Uterus (tissue), 4 donors: ENCODE results near the gene UCK2. TPM values are rescaled to one million over a fixed set of nuclear protein-coding genes. Genes with fewer than 3 reads are reported as not detected.

Experiments
- DNase-seq, 2 donors: peaks; one replicate each; pipeline ENCODE4 v3.0.0-alpha.2; 2019 to 2020
- H3K27ac ChIP-seq, 2 donors: fragments of 200-600 bp; sonication (generic); 1 replicate in 1 of 2; 2 replicates in 1 of 2; pipeline ENCODE4 v1.5.1; 2016 to 2018
- H3K27me3 ChIP-seq, 2 donors: fragments of 200-600 bp; sonication (generic); one replicate each; pipeline ENCODE4 v1.5.1; 2018 to 2019; ENCODE audit warnings: control low read depth in 1 of 2
- H3K36me3 ChIP-seq, 2 donors: fragments of 200-600 bp; sonication (generic); one replicate each; pipeline ENCODE4 v1.5.1; 2019; ENCODE audit warnings: control low read depth in 1 of 2
- H3K4me1 ChIP-seq, 2 donors: fragments of 200-600 bp; sonication (generic); one replicate each; pipeline ENCODE4 v1.5.1; 2018 to 2019; ENCODE audit warnings: control low read depth in 1 of 2
- H3K4me3 ChIP-seq, 2 donors: fragments of 200-600 bp; sonication (generic); 1 replicate in 1 of 2; 2 replicates in 1 of 2; pipeline ENCODE4 v1.5.1; 2018 to 2019; ENCODE audit warnings: mild to moderate bottlenecking in 1 of 2
- H3K9me3 ChIP-seq, 2 donors: fragments of 200-600 bp; sonication (generic); one replicate each; pipeline ENCODE4 v1.5.1; 2019; ENCODE audit warnings: control low read depth in 1 of 2
- POLR2A ChIP-seq, 2 donors: fragments of 450-650 bp; IDR thresholded peaks; one replicate each; pipeline ENCODE4 v1.6.1; 2016; ENCODE audit warnings: antibody characterized with exemption in 2 of 2, mild to moderate bottlenecking in 1 of 2, moderate library complexity in 1 of 2
- intact Hi-C: fragments of 100-400 bp; cut with DNase I; formaldehyde crosslinking; loops from one replicate; pipeline ENCODE4 v1.15.1; 2023; ENCODE audit warnings: low total_unique reads
- total RNA-seq, 4 donors: library from RNA; depleted of rRNA in 3 of 4; stranded (reverse); fragments of >200 nt in 3 of 4; gene quantifications; one replicate each; pipeline versions ENCODE4 v1.1.0 to v1.2.4, GENCODE V29; 2014 to 2023
- TF ChIP-seq, protein P1 (sequence below), 4 experiments: fragments of 200-600 bp in 2 of 4; fragments of 450-650 bp in 2 of 4; sonication (generic) in 2 of 4; IDR thresholded peaks; one replicate each; pipeline ENCODE4 v1.5.1; 2016 to 2019; ENCODE audit warnings: antibody characterized with exemption in 4 of 4, mild to moderate bottlenecking in 2 of 4, moderate library complexity in 1 of 4
- donor health status: DM: yes; HTN: yes; CAD: no.

UCK2 gene
- total RNA-seq, 4 donors from 2014 or later = 3.5 to 34.1 (median 25.7) TPM

DNA sequence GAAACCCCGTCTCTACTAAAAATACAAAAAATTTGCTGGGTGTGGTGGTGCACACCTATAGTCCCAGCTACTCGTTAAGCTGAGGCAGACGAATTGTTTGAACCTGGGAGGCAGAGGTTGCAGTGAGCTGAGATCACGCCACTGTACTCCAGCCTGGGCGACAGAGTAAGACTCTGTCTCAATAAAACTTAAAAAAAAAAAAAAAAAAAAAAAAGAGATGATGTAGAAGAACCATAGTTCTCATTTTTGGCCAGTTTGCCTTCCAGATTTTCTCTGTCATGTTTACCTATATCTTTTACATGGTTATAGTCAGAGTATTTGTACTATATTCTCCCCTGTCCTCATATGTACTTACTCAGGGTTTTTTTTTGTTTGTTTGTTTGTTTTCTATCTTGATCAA lies 53.6 kb downstream of the UCK2 start:
- no peaks in the 10 kb centered on the region for H3K9me3 ChIP-seq
- H3K27ac ChIP-seq = no peak overlapping the region
- intact Hi-C loops = no loop called here
- H3K27me3 ChIP-seq = no peaks in the 10 kb centered on the region
- no peak for DNase-seq
- H3K4me1 ChIP-seq = no peaks in the 10 kb centered on the region
- no peak overlapping the region for H3K4me3 ChIP-seq
- H3K36me3 ChIP-seq = no peaks in the 10 kb centered on the region
- TF ChIP-seq POLR2A (IDR thresholded peaks at IDR 0.05) = no peak
- TF ChIP-seq, protein P1, sequence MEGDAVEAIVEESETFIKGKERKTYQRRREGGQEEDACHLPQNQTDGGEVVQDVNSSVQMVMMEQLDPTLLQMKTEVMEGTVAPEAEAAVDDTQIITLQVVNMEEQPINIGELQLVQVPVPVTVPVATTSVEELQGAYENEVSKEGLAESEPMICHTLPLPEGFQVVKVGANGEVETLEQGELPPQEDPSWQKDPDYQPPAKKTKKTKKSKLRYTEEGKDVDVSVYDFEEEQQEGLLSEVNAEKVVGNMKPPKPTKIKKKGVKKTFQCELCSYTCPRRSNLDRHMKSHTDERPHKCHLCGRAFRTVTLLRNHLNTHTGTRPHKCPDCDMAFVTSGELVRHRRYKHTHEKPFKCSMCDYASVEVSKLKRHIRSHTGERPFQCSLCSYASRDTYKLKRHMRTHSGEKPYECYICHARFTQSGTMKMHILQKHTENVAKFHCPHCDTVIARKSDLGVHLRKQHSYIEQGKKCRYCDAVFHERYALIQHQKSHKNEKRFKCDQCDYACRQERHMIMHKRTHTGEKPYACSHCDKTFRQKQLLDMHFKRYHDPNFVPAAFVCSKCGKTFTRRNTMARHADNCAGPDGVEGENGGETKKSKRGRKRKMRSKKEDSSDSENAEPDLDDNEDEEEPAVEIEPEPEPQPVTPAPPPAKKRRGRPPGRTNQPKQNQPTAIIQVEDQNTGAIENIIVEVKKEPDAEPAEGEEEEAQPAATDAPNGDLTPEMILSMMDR (IDR thresholded peaks at IDR 0.05) = no peak

DNA sequence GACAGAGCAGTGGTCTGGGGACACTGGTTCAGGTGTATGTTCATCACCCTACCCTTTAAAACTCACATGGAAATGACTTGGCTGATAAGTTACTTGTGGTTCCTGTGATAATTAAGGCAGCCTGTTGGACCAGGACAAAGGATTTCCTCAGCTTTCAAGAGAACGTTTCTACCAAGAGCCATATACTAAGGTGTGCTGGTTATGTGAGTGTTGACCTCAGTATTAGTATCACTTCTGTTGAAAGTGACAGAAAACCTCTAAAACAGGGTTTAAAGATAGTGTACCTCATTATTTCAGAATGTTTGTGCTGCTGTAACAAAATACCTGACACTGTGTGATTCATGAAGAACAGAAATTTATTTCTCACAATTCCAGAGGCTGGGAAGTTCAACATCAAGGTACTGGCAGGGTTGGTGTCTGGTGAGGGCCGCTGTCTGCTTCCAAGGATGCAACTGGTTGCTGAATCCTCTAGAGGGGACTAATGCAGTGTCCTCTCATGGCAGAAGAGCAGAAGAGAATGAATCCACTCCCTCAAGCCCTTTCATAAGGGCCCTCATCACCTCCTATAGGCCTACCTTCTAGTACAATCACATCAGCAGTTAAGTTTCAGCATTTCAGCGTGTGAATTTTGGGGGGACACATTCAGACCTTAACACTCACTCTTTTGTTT lies 54.9 kb downstream of the UCK2 start:
- no peaks in the 10 kb centered on the region for H3K27me3 ChIP-seq
- no peak for TF ChIP-seq POLR2A (IDR thresholded peaks at IDR 0.05)
- TF ChIP-seq, protein P1 (IDR thresholded peaks at IDR 0.05) = no peak
- no peaks in the 10 kb centered on the region for H3K9me3 ChIP-seq
- intact Hi-C loops = no loop called here
- no peaks in the 10 kb centered on the region for H3K4me1 ChIP-seq
- DNase-seq = no peak
- no peak overlapping the region for H3K27ac ChIP-seq
- no peak overlapping the region for H3K4me3 ChIP-seq
- no peaks in the 10 kb centered on the region for H3K36me3 ChIP-seq

DNA sequence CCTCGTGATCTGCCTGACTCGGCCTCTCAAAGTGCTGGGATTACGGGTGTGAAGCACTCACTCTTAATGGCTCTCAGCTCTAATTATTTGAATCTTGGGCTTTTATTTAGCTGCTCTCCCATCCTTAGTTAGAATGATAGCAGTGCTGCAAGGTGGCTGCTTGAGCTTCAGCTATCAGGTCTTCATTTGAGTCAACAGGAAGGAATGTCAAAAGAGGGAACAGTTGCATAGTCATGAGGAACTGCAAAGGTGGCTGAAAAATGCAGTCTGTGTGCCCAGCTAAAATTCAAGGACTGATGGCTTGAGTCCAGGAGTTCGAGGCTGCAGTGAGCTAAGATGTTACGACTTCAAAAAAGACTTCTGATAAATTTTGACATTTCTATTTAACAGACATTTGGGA lies 55.6 kb downstream of the UCK2 start:
- Histone ChIP-seq H3K4me1 (no peaks in the 10 kb centered on the region), H3K4me3 (no peak overlapping the region), H3K36me3 (no peaks in the 10 kb centered on the region), H3K27me3 (no peaks in the 10 kb centered on the region), H3K9me3 (no peaks in the 10 kb centered on the region), H3K27ac (no peak overlapping the region)
- intact Hi-C loops = no loop called here
- no peak for TF ChIP-seq POLR2A (IDR thresholded peaks at IDR 0.05)
- TF ChIP-seq, protein P1 (IDR thresholded peaks at IDR 0.05) = no peak
- DNase-seq = no peak

DNA sequence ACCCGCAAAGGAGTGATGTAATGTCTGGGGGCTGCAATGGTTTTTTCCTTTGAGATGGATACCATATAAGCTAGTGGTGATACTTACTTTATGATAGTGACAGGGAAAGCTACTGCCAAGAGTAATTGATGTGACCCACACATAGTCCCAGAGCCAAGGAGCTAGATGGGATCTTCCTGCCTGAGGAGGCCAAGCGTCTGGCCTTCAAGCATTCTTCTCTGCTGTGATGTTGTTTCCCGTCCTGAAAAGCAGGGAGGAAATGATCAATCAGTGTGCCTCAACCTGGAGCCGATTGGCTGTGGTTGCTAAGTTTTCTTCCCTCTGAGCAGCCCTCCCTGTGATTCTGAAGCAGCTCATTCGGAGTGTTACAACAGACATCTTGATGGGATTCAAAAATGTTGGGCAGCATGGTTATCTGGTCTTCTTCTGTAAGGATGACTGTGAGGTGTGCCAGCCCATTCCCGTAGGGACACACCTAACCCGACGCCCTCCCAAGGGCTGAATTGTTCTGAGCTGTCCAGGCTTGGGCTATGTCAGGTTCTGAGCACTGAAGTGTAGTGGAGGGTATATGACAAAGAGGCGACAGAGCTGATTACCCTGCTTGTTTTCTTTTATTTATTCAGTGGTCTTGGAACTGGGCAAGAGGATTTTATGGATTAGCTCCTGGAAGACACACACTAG lies 56.7 kb downstream of the UCK2 start:
- intact Hi-C loops = no loop called here
- no peaks in the 10 kb centered on the region for H3K36me3 ChIP-seq
- TF ChIP-seq, protein P1 (IDR thresholded peaks at IDR 0.05) = no peak
- TF ChIP-seq POLR2A (IDR thresholded peaks at IDR 0.05) = no peak
- H3K27ac ChIP-seq = no peak overlapping the region
- no peaks in the 10 kb centered on the region for H3K9me3 ChIP-seq
- no peaks in the 10 kb centered on the region for H3K27me3 ChIP-seq
- H3K4me3 ChIP-seq = no peak overlapping the region
- H3K4me1 ChIP-seq = no peaks in the 10 kb centered on the region
- no peak for DNase-seq

DNA sequence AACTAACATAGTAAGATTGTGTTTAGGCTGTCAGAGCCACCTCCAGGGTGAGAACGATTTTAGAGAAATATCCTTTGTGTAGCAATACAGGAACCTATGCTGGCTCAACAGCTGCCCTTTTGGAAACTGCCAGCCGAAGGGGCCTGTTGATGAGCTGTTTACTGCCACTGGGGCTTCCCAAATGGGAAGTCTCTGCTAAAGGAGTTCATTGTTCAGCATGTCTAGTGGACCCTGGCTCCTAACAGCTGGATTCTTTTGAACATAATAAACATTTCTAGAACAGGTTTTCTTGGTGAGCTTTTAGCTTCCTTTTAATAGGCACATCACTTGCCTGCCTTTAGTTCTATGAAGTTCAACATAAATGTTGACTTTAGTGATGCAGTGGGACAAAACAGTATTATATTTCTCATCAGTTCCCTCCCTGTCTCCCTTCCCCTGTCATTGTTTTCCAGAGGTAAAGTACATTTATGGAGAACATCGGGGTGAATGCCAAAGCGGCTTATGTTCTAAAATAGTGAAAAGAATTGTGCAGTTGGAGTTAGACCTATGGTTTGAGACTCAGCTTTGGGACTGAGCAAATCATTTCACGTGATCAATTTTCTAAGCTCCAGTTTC lies 57.4 kb downstream of the UCK2 start:
- no peak overlapping the region for H3K4me3 ChIP-seq
- DNase-seq = no peak
- no peaks in the 10 kb centered on the region for H3K4me1 ChIP-seq
- TF ChIP-seq, protein P1 (IDR thresholded peaks at IDR 0.05) = no peak
- TF ChIP-seq POLR2A (IDR thresholded peaks at IDR 0.05) = no peak
- intact Hi-C loops = no loop called here
- H3K9me3 ChIP-seq = no peaks in the 10 kb centered on the region
- no peaks in the 10 kb centered on the region for H3K36me3 ChIP-seq
- H3K27ac ChIP-seq = no peak overlapping the region
- no peaks in the 10 kb centered on the region for H3K27me3 ChIP-seq
